Measurements from ENCODE around the gene SETBP1. TPM values are rescaled to one million over a fixed set of nuclear protein-coding genes. Genes with fewer than 3 reads are reported as not detected.
"Not testable (repeated sequence)": the region's sequence is repeated elsewhere in the genome, so short reads cannot be mapped to it uniquely, and the experiment has no call there.

The SETBP1 gene
- total and polyA plus RNA-seq, 3 experiments from 2014 or later = 0.22 to 14.1 (median 13.9) TPM

DNA sequence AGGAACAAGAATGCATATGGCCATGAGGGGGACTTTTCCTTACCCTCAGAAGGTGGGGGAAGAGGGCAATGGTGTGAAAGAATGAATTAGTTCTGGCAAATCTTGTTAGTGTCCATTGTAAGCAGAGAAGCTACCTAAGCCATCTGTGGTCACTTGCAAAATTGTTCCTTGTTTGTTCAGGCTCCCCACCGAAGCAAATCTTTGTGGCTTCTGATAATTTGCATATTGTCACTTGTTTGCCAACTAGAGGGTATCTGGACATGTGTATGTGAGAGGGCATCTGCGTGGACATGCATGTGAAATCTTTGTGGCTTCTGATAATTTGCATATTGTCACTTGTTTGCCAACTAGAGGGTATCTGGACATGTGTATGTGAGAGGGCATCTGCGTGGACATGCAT lies 41.1 kb downstream of the SETBP1 start:
- H3K27me3 Mint-ChIP-seq; POLR2A ChIA-PET; H3K36me3 ChIP-seq (ENCODE audit: insufficient read depth, low read length); H3K4me3 Mint-ChIP-seq; H3K27ac ChIP-seq (ENCODE audit: low read depth, low read length); H3K9me3 ChIP-seq (ENCODE audit: low read length); H3K36me3 Mint-ChIP-seq; H3K27me3 ChIP-seq (ENCODE audit: insufficient read depth, low read length, poor library complexity, severe bottlenecking); DNase-seq; H3K4me3 ChIP-seq (ENCODE audit: low read length); H3K9me3 Mint-ChIP-seq: not testable (repeated sequence)
- H3K27ac Mint-ChIP-seq = peak overlapping the region in 1 of 8 donors; percentile 34
- H3K4me1 Mint-ChIP-seq = peaks cover 51 to 63% (median 61%) of the 10 kb centered on the region in 3 donors
- peaks cover 32% of the 10 kb centered on the region for H3K4me1 ChIP-seq (ENCODE audit: insufficient read depth, low read length)
- CTCF ChIA-PET = interaction anchor here (0.7 kb wide), 1 partner anchor 43 kb away, joined by 3 read pairs; no protein-coding TSS in a partner anchor

DNA sequence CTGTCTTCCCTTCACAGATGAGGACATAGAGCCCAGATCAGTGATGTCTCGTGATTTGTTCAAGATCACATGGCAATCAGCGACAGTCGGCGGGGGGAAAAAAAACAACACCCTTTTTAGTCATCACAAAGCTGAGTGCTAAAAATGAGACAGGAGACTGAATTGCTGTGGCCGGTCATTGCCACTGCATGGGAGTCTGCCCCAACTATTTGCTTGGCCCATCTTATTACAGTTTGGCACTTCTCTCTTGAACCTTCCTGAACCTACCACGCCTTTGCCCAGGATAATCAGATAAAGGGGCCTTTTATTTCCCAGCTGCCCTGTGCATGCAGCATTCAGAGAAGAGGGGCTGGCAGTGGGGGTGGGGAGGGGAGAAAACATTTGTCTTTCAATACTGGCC lies 42.7 kb downstream of the SETBP1 start:
- DNase-seq = no peak
- H3K4me1 Mint-ChIP-seq = peaks cover 50 to 71% (median 68%) of the 10 kb centered on the region in 3 donors
- Histone ChIP-seq H3K4me3 (ENCODE audit: low read length) (no peak overlapping the region), H3K27ac (ENCODE audit: low read depth, low read length) (no peak overlapping the region), H3K36me3 (ENCODE audit: insufficient read depth, low read length) (no peaks in the 10 kb centered on the region), H3K9me3 (ENCODE audit: low read length) (no peaks in the 10 kb centered on the region), H3K4me1 (ENCODE audit: insufficient read depth, low read length) (peaks cover 45% of the 10 kb centered on the region), H3K27me3 (ENCODE audit: insufficient read depth, low read length, poor library complexity, severe bottlenecking) (no peaks in the 10 kb centered on the region)
- H3K36me3 Mint-ChIP-seq = peaks cover 0 to 4% (median 0%) of the 10 kb centered on the region in 3 donors
- CTCF ChIA-PET = no interaction called here
- H3K9me3 Mint-ChIP-seq = no peaks in the 10 kb centered on the region
- no peaks in the 10 kb centered on the region for H3K27me3 Mint-ChIP-seq
- H3K4me3 Mint-ChIP-seq = no peak overlapping the region
- peak overlapping the region in 4 of 8 donors; percentile 48 to 89 (median 76) for H3K27ac Mint-ChIP-seq
- POLR2A ChIA-PET = no interaction called here

DNA sequence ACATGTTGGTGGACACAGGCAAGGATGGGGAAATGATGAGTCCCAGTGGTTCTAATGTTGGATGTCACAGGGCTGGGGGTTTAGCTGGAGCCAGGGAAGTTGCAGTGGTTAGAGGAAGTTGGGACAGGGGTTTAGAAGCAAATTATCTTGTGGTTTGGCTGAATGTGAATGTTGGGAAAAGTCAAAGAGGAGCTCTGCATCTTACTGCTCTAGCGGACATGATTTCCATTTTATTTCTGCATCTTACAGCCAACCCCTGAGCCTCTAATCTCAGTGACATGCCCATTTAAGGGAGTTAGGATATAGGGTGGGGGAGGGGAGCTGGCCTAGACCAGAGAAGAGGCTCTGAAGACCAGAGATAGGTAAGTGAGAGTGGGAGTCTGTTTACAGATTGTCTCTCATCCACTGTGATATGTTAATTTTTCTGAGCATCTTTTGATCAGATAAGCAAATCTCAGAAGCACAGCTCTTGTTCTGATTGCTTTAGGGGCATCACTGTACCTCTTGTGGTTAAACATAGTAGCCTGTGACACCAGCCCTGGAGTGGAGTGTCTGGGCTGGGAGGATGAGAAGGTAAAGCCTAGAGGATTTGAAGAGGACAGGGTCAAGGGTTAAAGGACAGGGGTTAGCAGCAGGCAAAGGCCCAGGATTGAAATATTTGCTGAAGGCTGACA lies 43.6 kb downstream of the SETBP1 start:
- H3K36me3 ChIP-seq (ENCODE audit: insufficient read depth, low read length) = no peaks in the 10 kb centered on the region
- no peaks in the 10 kb centered on the region for H3K27me3 Mint-ChIP-seq
- H3K27me3 ChIP-seq (ENCODE audit: insufficient read depth, low read length, poor library complexity, severe bottlenecking) = no peaks in the 10 kb centered on the region
- peaks cover 0 to 1% (median 0%) of the 10 kb centered on the region in 3 donors for H3K36me3 Mint-ChIP-seq
- peaks cover 58 to 79% (median 69%) of the 10 kb centered on the region in 3 donors for H3K4me1 Mint-ChIP-seq
- peak overlapping the region; percentile 22 to 84 (median 53) for H3K4me3 Mint-ChIP-seq
- H3K27ac Mint-ChIP-seq = peak overlapping the region; percentile 85 to 94 (median 90)
- H3K9me3 Mint-ChIP-seq = no peaks in the 10 kb centered on the region
- H3K9me3 ChIP-seq (ENCODE audit: low read length) = no peaks in the 10 kb centered on the region
- CTCF ChIA-PET = interaction anchor here (0.6 kb wide), 1 partner anchor 852 kb away, joined by 5 read pairs; no protein-coding TSS in a partner anchor
- DNase-seq = no peak
- H3K4me3 ChIP-seq (ENCODE audit: low read length) = no peak overlapping the region
- POLR2A ChIA-PET = no interaction called here
- peaks cover 53% of the 10 kb centered on the region for H3K4me1 ChIP-seq (ENCODE audit: insufficient read depth, low read length)
- no peak overlapping the region for H3K27ac ChIP-seq (ENCODE audit: low read depth, low read length)

DNA sequence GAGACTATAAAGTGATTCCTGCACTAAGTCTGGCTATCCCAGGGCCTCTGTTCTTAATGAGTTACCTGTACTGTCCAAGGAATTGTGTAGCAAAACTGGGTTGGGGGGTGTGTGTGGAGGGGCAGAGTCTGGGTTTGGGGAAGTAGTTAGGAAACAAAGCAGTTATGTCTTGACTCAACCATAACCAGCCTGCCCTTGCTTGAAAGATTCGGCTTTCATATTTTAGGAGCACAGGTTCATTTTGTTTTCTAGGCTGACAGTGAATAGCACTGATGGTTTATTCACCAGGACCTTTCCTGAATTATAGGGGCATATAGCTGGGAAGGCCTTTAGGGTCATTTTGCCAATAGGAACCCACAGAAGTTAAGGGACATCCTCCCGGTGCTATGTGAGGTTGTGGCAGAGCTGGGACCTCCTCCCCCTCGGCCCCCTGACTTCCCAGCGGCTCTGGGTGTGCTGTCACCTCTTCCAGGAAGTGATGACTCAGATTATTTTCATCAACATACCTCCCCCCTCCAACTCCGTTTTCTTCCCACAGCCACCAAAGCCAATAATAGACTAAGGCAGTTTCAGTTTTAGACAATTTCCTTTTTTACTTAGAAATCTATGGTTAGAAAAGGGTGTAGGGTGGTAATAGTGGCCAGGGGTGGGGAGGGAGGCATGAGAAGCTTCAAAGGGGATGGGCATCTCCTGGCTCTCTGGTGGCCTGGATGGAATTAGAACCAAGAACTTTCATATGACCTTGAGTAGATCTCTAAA lies 44.8 kb downstream of the SETBP1 start:
- peaks cover 68 to 92% (median 82%) of the 10 kb centered on the region in 3 donors for H3K4me1 Mint-ChIP-seq
- Histone ChIP-seq H3K9me3 (ENCODE audit: low read length) (no peaks in the 10 kb centered on the region), H3K36me3 (ENCODE audit: insufficient read depth, low read length) (no peaks in the 10 kb centered on the region), H3K4me3 (ENCODE audit: low read length) (no peak overlapping the region), H3K27ac (ENCODE audit: low read depth, low read length) (peak overlapping the region; percentile 3), H3K4me1 (ENCODE audit: insufficient read depth, low read length) (peaks cover 66% of the 10 kb centered on the region), H3K27me3 (ENCODE audit: insufficient read depth, low read length, poor library complexity, severe bottlenecking) (no peaks in the 10 kb centered on the region)
- no peaks in the 10 kb centered on the region for H3K9me3 Mint-ChIP-seq
- ChIA-PET POLR2A (no interaction called here), CTCF (interaction anchor here (1.1 kb wide), 1 partner anchor 178 kb away, joined by 3 read pairs; no protein-coding TSS in a partner anchor)
- peak overlapping the region; percentile 85 to 94 (median 90) for H3K27ac Mint-ChIP-seq
- H3K27me3 Mint-ChIP-seq = peaks cover 0 to 1% of the 10 kb centered on the region in 2 donors
- DNase-seq = peak in 4 of 5 donors; percentile 43 to 77 (median 58)
- peak overlapping the region; percentile 22 to 76 (median 63) for H3K4me3 Mint-ChIP-seq
- no peaks in the 10 kb centered on the region for H3K36me3 Mint-ChIP-seq

DNA sequence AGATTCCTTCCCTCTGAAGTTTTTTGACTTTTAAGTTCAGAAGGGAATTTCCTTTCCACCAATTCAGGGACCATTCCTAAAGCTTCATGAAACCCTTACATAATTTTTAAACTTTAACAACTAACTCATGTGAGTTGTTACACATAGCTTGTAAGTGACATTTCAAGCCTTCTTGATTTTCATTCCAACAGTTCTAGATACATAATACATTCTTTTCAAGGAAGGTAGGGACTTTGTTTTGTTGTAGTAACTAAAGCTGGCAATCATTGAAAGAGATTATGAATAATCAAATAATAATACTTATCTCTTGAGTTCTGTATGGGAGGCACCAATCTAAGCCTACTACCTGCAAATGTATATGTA lies 45.4 kb downstream of the SETBP1 start:
- H3K27ac Mint-ChIP-seq = peak overlapping the region; percentile 85 to 94 (median 90)
- H3K36me3 Mint-ChIP-seq = no peaks in the 10 kb centered on the region
- Histone ChIP-seq H3K27me3 (ENCODE audit: insufficient read depth, low read length, poor library complexity, severe bottlenecking) (no peaks in the 10 kb centered on the region), H3K36me3 (ENCODE audit: insufficient read depth, low read length) (no peaks in the 10 kb centered on the region), H3K4me3 (ENCODE audit: low read length) (no peak overlapping the region), H3K9me3 (ENCODE audit: low read length) (no peaks in the 10 kb centered on the region), H3K27ac (ENCODE audit: low read depth, low read length) (peak overlapping the region; percentile 3), H3K4me1 (ENCODE audit: insufficient read depth, low read length) (peaks cover 71% of the 10 kb centered on the region)
- DNase-seq = no peak
- peaks cover 74 to 97% (median 87%) of the 10 kb centered on the region in 3 donors for H3K4me1 Mint-ChIP-seq
- H3K4me3 Mint-ChIP-seq = peak overlapping the region; percentile 10 to 76 (median 59)
- peaks cover 0 to 2% of the 10 kb centered on the region in 2 donors for H3K27me3 Mint-ChIP-seq
- ChIA-PET CTCF (interaction anchor here (1.1 kb wide), 1 partner anchor 177 kb away, joined by 3 read pairs; no protein-coding TSS in a partner anchor), POLR2A (no interaction called here)
- no peaks in the 10 kb centered on the region for H3K9me3 Mint-ChIP-seq

DNA sequence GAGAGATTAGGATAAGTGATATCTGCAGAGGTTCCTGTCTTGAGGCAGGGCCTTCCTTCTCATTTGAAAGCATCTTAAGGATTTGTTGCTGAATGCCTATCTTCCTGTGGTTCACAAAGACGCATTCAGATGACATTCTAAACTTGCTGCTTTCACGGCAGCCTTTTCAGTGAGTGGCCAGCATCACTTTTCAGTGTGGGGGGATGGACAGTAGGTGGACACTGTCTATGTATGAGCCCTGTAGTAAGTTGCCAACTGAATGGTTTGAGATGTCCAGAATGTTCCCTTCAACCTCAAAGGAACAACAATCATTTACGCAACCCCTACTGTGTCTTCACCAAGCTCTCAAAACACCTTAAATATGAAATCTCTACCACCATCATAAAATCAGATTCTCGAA lies 46.6 kb downstream of the SETBP1 start:
- peak overlapping the region in 3 of 7 donors; percentile 32 to 35 (median 34) for H3K4me3 Mint-ChIP-seq
- CTCF ChIA-PET = interaction anchor here (1.2 kb wide), 1 partner anchor 9 kb away, joined by 3 read pairs; no protein-coding TSS in a partner anchor
- peaks cover 0 to 2% of the 10 kb centered on the region in 2 donors for H3K27me3 Mint-ChIP-seq
- POLR2A ChIA-PET = no interaction called here
- Histone ChIP-seq H3K36me3 (ENCODE audit: insufficient read depth, low read length) (no peaks in the 10 kb centered on the region), H3K27me3 (ENCODE audit: insufficient read depth, low read length, poor library complexity, severe bottlenecking) (no peaks in the 10 kb centered on the region), H3K9me3 (ENCODE audit: low read length) (no peaks in the 10 kb centered on the region), H3K4me3 (ENCODE audit: low read length) (no peak overlapping the region), H3K27ac (ENCODE audit: low read depth, low read length) (no peak overlapping the region), H3K4me1 (ENCODE audit: insufficient read depth, low read length) (peaks cover 75% of the 10 kb centered on the region)
- DNase-seq = no peak
- H3K27ac Mint-ChIP-seq = peak overlapping the region; percentile 22 to 89 (median 50)
- no peaks in the 10 kb centered on the region for H3K36me3 Mint-ChIP-seq
- no peaks in the 10 kb centered on the region for H3K9me3 Mint-ChIP-seq
- H3K4me1 Mint-ChIP-seq = peaks cover 78 to 100% (median 95%) of the 10 kb centered on the region in 3 donors

DNA sequence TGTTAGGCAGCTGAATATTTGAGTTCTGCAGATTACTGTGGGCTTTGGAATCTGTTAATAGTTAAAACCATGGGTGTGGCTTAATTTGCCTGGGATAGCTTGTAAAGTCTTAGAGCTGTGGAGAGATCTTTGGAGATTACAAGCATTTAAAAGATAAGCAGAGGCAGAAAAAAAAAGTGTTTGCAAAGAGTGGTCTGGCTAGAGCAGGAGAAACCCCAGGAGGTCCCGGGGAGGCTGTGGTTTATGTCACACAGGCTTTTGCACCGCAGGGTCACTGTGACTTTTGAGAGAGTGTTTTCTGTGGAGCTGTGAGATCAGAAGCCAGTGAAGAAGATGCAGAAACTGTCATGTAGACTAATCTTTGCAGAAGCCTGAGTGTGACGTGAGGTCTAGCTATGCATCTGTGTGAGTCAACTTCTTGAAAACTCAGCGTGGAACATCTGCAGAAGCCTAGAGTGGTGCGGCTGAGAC lies 49.0 kb downstream of the SETBP1 start:
- H3K4me1 ChIP-seq (ENCODE audit: insufficient read depth, low read length) = peaks cover 71% of the 10 kb centered on the region
- H3K36me3 Mint-ChIP-seq = no peaks in the 10 kb centered on the region

More for the DNA sequence above, 49.0 kb downstream of the SETBP1 start:
- Mint-ChIP-seq H3K27ac (peak overlapping the region in 7 of 8 donors; percentile 0 to 93 (median 46)), H3K9me3 (no peaks in the 10 kb centered on the region), H3K4me3 (peak overlapping the region in 6 of 7 donors; percentile 9 to 51 (median 37)), H3K27me3 (peaks cover 0 to 2% of the 10 kb centered on the region in 2 donors), H3K4me1 (peaks cover 76 to 95% (median 90%) of the 10 kb centered on the region in 3 donors)
- DNase-seq = peak in 4 of 5 donors; percentile 22 to 72 (median 52)
- no peaks in the 10 kb centered on the region for H3K9me3 ChIP-seq (ENCODE audit: low read length)
- CTCF ChIA-PET = interaction anchor here (0.7 kb wide), 1 partner anchor 12 kb away, joined by 4 read pairs; no protein-coding TSS in a partner anchor
- H3K4me3 ChIP-seq (ENCODE audit: low read length) = no peak overlapping the region
- H3K27me3 ChIP-seq (ENCODE audit: insufficient read depth, low read length, poor library complexity, severe bottlenecking) = no peaks in the 10 kb centered on the region
- no peak overlapping the region for H3K27ac ChIP-seq (ENCODE audit: low read depth, low read length)
- POLR2A ChIA-PET = no interaction called here
- H3K36me3 ChIP-seq (ENCODE audit: insufficient read depth, low read length) = no peaks in the 10 kb centered on the region
